ENCODE results near the gene DMRTA1.

- no peak for TF ChIP-seq CTCF (IDR thresholded peaks at IDR 0.05; ENCODE audit: insufficient read depth, low read length)
- no peak for TF ChIP-seq POLR2AphosphoS5 (IDR thresholded peaks at IDR 0.05; ENCODE audit: low read depth)
- no peak for TF ChIP-seq REST (IDR thresholded peaks at IDR 0.05; ENCODE audit: insufficient replicate concordance, low read depth)
These were observed 19.3 kb upstream of the DMRTA1 start for GRCh38 chr9:22427226-22427880.

Measured in HL-60 (cell line).